Endothelial cell of umbilical vein (primary cell): ENCODE results near the gene CYP17A1. TPM values are rescaled to one million over a fixed set of nuclear protein-coding genes. Genes with fewer than 3 reads are reported as not detected.

Experiments
- BruUV-seq: library from RNA; stranded (reverse); fragments of 400-500 nt; replicated peaks from 2 replicates; lab custom pipeline; 2021; lab: Mats Ljungman, UMichigan
- CTCF ChIA-PET: fragments of 300-600, 350-600 bp; sonication (Branson Sonifier 250); formaldehyde crosslinking; loops from one replicate; lab custom pipeline; 2021; ENCODE audit warnings: antibody characterized with exemption, inconsistent platforms; lab: Charles Lee
- POLR2A ChIA-PET: fragments of 300-600, 350-600 bp; sonication (Branson Sonifier 250); formaldehyde crosslinking; loops from one replicate; lab custom pipeline; 2021; ENCODE audit warnings: antibody characterized with exemption, inconsistent platforms; lab: Charles Lee
- DNase-seq: peaks from one replicate; pipeline ENCODE4 v3.0.0-alpha.2; 2011; ENCODE audit warnings: low read depth, low spot score
- FAIRE-seq: peaks from 2 replicates; lab custom pipeline; 2011; peaks lifted over from hg19 to GRCh38; lab: Jason Lieb, UNC
- H2AFZ ChIP-seq: 2 replicates; pipeline ENCODE4 v1.6.0; 2012; ENCODE audit warnings: low read depth, low read length, control low read depth, inconsistent platforms
- H3K27ac ChIP-seq: 2 replicates; pipeline ENCODE4 v1.5.1; 2011; ENCODE audit warnings: low read depth, mild to moderate bottlenecking, control low read depth, low read length, moderate library complexity; ENCODE audit not compliant: insufficient read depth
- H3K27me3 ChIP-seq, 2 experiments: 2 replicates each; pipeline versions ENCODE4 v1.6.0 to v1.6.1; 2011; ENCODE audit warnings: low read length in 2 of 2, mixed read lengths in 1 of 2; ENCODE audit not compliant: control insufficient read depth in 2 of 2, insufficient read depth in 2 of 2
- H3K36me3 ChIP-seq, 2 experiments: 2 replicates in 1 of 2; 3 replicates in 1 of 2; pipeline ENCODE4 v1.5.1; 2011; ENCODE audit warnings: low read length in 2 of 2, mild to moderate bottlenecking in 1 of 2, moderate library complexity in 1 of 2; ENCODE audit not compliant: control insufficient read depth in 2 of 2, insufficient read depth in 2 of 2; ENCODE audit errors: extremely low read depth in 1 of 2
- H3K4me1 ChIP-seq: 3 replicates; pipeline ENCODE4 v1.5.1; 2011; ENCODE audit warnings: mild to moderate bottlenecking, low read length; ENCODE audit not compliant: control insufficient read depth, insufficient read depth; ENCODE audit errors: extremely low read depth
- H3K4me2 ChIP-seq: 2 replicates; pipeline ENCODE4 v1.6.1; 2011; ENCODE audit warnings: low read length, control low read depth, mixed read lengths; ENCODE audit not compliant: insufficient read depth
- H3K4me3 ChIP-seq, 3 experiments: fragments of 200-600 bp in 1 of 3; sonication (generic), shearing (Covaris generic) in 1 of 3; replicated peaks in 1 of 3; 2 replicates each; pipeline ENCODE4 v1.5.1; 2011 to 2016; ENCODE audit warnings: control low read depth in 3 of 3, low read length in 3 of 3, mild to moderate bottlenecking in 2 of 3, inconsistent platforms in 1 of 3, low read depth in 1 of 3, moderate library complexity in 1 of 3; ENCODE audit not compliant: insufficient read depth in 1 of 3
- H3K79me2 ChIP-seq: 2 replicates; pipeline ENCODE4 v1.6.0; 2012; ENCODE audit warnings: low read length, inconsistent platforms; ENCODE audit not compliant: control insufficient read depth, insufficient read depth
- H3K9ac ChIP-seq: replicated peaks from 2 replicates; pipeline ENCODE3; 2011; ENCODE audit warnings: low read length, control low read depth; ENCODE audit not compliant: insufficient read depth; ENCODE audit errors: extremely low read depth
- H3K9me1 ChIP-seq: replicated peaks from 3 replicates; pipeline ENCODE4 v1.6.0; 2011; ENCODE audit warnings: mild to moderate bottlenecking, low read length; ENCODE audit not compliant: control insufficient read depth, insufficient read depth; ENCODE audit errors: extremely low read depth
- H3K9me3 ChIP-seq: replicated peaks from 2 replicates; pipeline ENCODE4 v1.5.1; 2012; ENCODE audit warnings: low read length, inconsistent platforms; ENCODE audit not compliant: control insufficient read depth, insufficient read depth
- H4K20me1 ChIP-seq: replicated peaks from 2 replicates; pipeline ENCODE3; 2011; ENCODE audit warnings: mild to moderate bottlenecking, low read length; ENCODE audit not compliant: control insufficient read depth, insufficient read depth; ENCODE audit errors: extremely low read depth
- CTCF ChIP-seq, 2 donors: IDR thresholded peaks; 1 replicate in 1 of 2; 2 replicates in 1 of 2; pipeline ENCODE4 v1.5.1; 2011; ENCODE audit warnings: low read length in 2 of 2, mild to moderate bottlenecking in 2 of 2, moderate library complexity in 2 of 2, control low read depth in 1 of 2, inconsistent platforms in 1 of 2, low read depth in 1 of 2; ENCODE audit not compliant: insufficient read depth in 1 of 2; ENCODE audit errors: extremely low read depth in 1 of 2
- EZH2 ChIP-seq: IDR thresholded peaks from 2 replicates; pipeline ENCODE4 v1.6.1; 2012; ENCODE audit warnings: borderline replicate concordance, low read depth, mild to moderate bottlenecking, moderate library complexity, low read length, inconsistent platforms; ENCODE audit not compliant: severe bottlenecking
- FOS ChIP-seq: IDR thresholded peaks from 2 replicates; pipeline ENCODE4 v1.6.1; 2011; ENCODE audit warnings: mild to moderate bottlenecking, low read length, moderate library complexity, borderline replicate concordance; ENCODE audit not compliant: insufficient read depth
- GATA2 ChIP-seq: IDR thresholded peaks from 2 replicates; pipeline ENCODE4 v1.7.0; 2011; ENCODE audit warnings: low read depth, mild to moderate bottlenecking, moderate library complexity, mixed read lengths, low read length; ENCODE audit not compliant: insufficient read length, insufficient read depth
- JUN ChIP-seq: IDR thresholded peaks from 2 replicates; pipeline ENCODE4 v1.6.1; 2011; ENCODE audit warnings: borderline replicate concordance, low read depth; ENCODE audit not compliant: insufficient read length, insufficient read depth
- MAX ChIP-seq: IDR thresholded peaks from 2 replicates; pipeline ENCODE4 v1.6.1; 2011; ENCODE audit not compliant: insufficient read depth, insufficient read length
- MYC ChIP-seq: IDR thresholded peaks from one replicate; pipeline ENCODE4 v1.6.1; 2011; ENCODE audit warnings: mild to moderate bottlenecking, low read depth, low read length
- POLR2A ChIP-seq: IDR thresholded peaks from 2 replicates; pipeline ENCODE4 v1.6.1; 2012; ENCODE audit warnings: low read depth, mild to moderate bottlenecking, control low read depth, low read length
- POLR2AphosphoS5 ChIP-seq: IDR thresholded peaks from 2 replicates; pipeline ENCODE4 v1.6.1; 2012; ENCODE audit warnings: low read depth, mild to moderate bottlenecking, control low read depth, low read length, moderate library complexity; ENCODE audit not compliant: insufficient read depth
- dilution Hi-C: fragments of 300-500 bp; cut with MboI; formaldehyde crosslinking; loops from one replicate; pipeline ENCODE4 v1.15.0; 2019; ENCODE audit warnings: low sequenced_read_pairs; ENCODE audit not compliant: extremely low pct_ligation_motif_present
- intact Hi-C: fragments of 100-400 bp; cut with micrococcal nuclease; formaldehyde crosslinking; loops from one replicate; pipeline ENCODE4 v1.10.0; 2022
- polyA plus RNA-seq, 4 experiments: library from polyadenylated mRNA; depleted of rRNA in 3 of 4; stranded (reverse) in 3 of 4; unstranded in 1 of 4; fragments of >200 nt; gene quantifications; 2 replicates each; pipeline versions ENCODE4 v1.2.1 to v1.2.3, GENCODE V29; 2011 to 2012; ENCODE audit warnings: missing spikeins in 1 of 4
- total RNA-seq: library from RNA; stranded (reverse); gene quantifications from 2 replicates; pipeline ENCODE4 v1.2.3, GENCODE V29; 2021

CYP17A1 gene
- total and polyA plus RNA-seq, 2 donors (not counting 3 experiments of a cell fraction or from before 2014, with no cell fraction given): not detected

DNA sequence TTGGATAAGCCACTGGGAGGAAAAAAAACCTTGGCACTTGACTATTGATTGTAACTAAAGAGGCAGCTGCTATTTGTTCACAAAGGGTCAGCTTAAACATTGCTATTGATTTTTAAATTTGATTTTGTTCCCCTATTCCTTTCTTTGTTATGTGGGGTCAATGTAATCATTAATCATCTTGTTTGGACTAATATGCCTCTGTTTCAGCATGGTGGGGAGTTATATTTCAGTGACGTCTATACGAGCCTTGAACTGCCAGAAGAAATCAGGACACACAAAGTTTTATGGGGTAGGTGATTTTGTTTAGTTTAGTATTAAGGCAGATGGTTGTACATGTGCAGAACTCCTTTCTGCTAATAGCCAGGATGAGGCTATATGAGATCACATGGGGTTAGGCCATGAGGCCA is 39.5 kb upstream of the CYP17A1 start:
- TF ChIP-seq MAX (no peak), GATA2 (no peak), EZH2 (no peak)
- DNase-seq (no peak), FAIRE-seq (no peak)
- Histone ChIP-seq H3K27me3 (peaks cover 0 to 6% of the 10 kb centered on the region in 2 experiments), H3K36me3 (no peaks in the 10 kb centered on the region), H4K20me1 (no peaks in the 10 kb centered on the region), H3K9ac (no peak overlapping the region), H3K9me1 (no peaks in the 10 kb centered on the region), H3K4me3 (no peak overlapping the region), H3K4me2 (no peak overlapping the region), H3K9me3 (no peaks in the 10 kb centered on the region), H2AFZ (no peak overlapping the region), H3K4me1 (no peaks in the 10 kb centered on the region), H3K79me2 (no peaks in the 10 kb centered on the region), H3K27ac (no peak overlapping the region)
- intact Hi-C loops: no loop called here
- ChIA-PET CTCF (interaction anchor here (3.5 kb wide), 1 partner anchor 25 kb away, joined by 20 read pairs; no protein-coding TSS in a partner anchor), POLR2A (no interaction called here)
- dilution Hi-C loops: no loop called here
- no TSS peak for BruUV-seq

DNA sequence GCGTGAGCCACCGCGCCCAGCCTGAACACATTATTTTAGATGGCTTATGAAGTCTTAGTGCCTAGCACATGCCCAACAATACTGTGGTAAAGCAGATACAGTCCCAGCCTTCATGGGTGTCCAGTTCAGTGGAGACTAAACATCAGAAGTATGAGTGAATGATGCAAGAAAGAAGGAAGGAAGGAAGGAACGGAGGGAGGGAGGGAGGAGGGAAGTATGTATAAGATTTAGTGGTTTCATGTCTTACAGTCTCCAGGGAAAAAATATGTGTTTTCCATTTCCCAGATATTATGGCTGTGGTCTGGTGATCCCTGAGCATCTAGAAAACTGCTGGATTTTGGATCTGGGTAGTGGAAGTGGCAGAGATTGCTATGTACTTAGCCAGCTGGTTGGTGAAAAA is 35.0 kb upstream of the CYP17A1 start:
- ChIA-PET CTCF (no interaction called here), POLR2A (no interaction called here)
- Histone ChIP-seq H3K79me2 (no peaks in the 10 kb centered on the region), H3K27ac (no peak overlapping the region), H3K27me3 (peaks cover 2 to 6% of the 10 kb centered on the region in 2 experiments), H3K9ac (no peak overlapping the region), H3K36me3 (no peaks in the 10 kb centered on the region), H3K4me2 (no peak overlapping the region), H3K4me3 (no peak overlapping the region), H3K4me1 (peaks cover 5% of the 10 kb centered on the region), H3K9me1 (no peaks in the 10 kb centered on the region), H2AFZ (no peak overlapping the region), H4K20me1 (no peaks in the 10 kb centered on the region), H3K9me3 (no peaks in the 10 kb centered on the region)
- dilution Hi-C loops: no loop called here
- BruUV-seq: no TSS peak
- FAIRE-seq (no peak), DNase-seq (no peak)
- no peak for TF ChIP-seq MYC
- no peak for TF ChIP-seq GATA2
- TF ChIP-seq EZH2: no peak
- no peak for TF ChIP-seq FOS
- TF ChIP-seq CTCF (IDR thresholded peaks at IDR 0.05; ENCODE audit: extremely low read depth in 1 of 2, insufficient read depth in 1 of 2, low read depth in 1 of 2, low read length in 2 of 2): no peak
- TF ChIP-seq POLR2AphosphoS5: no peak
- TF ChIP-seq POLR2A: no peak
- TF ChIP-seq JUN: no peak
- no peak for TF ChIP-seq MAX
- intact Hi-C loops: no loop called here
